LNCaP clone FGC (cell line): Measurements from ENCODE around the gene LALBA.

Experiments used
- DNase-seq: peaks from one replicate; pipeline ENCODE4 v3.0.0-alpha.2; 2011; ENCODE audit warnings: low read depth
- H3K4me3 ChIP-seq: 2 replicates; pipeline ENCODE4 v1.5.1; 2011; ENCODE audit warnings: mild to moderate bottlenecking, low read depth, low read length, control low read depth
- TF ChIP-seq, protein P1 (sequence below): IDR thresholded peaks from 2 replicates; pipeline ENCODE4 v1.5.1; 2012; ENCODE audit warnings: mild to moderate bottlenecking; ENCODE audit not compliant: control insufficient read depth, insufficient read depth; ENCODE audit errors: extremely low read depth

LALBA gene

DNA sequence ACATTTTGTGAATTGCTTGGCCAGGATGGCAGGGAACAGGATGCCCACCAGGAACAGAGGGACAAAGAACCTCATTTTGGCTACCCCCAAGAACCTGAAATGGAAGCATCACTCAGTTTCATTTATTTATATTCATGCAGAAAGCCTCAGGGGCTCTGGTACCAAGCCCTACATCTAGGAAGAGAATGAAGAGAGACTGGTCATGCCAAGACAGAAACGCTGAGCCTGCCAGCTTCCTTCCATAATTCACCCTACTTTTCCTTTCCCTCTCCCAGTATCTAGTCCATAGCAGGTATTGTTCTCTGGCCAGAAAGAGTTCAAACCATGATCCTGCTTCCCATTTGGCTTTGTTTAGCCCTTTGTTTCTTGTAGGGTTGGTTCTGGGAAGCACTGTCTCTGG, at the start of gene LALBA:
Gene LALBA, minus strand, starts transcription at position 101 of the 400 bp plus-strand sequence. Its CDS starts 26 bp downstream, at position 75.
- no peak for DNase-seq
- H3K4me3 ChIP-seq, result no peak within 1 kb of the TSS
- TF ChIP-seq, protein P1, sequence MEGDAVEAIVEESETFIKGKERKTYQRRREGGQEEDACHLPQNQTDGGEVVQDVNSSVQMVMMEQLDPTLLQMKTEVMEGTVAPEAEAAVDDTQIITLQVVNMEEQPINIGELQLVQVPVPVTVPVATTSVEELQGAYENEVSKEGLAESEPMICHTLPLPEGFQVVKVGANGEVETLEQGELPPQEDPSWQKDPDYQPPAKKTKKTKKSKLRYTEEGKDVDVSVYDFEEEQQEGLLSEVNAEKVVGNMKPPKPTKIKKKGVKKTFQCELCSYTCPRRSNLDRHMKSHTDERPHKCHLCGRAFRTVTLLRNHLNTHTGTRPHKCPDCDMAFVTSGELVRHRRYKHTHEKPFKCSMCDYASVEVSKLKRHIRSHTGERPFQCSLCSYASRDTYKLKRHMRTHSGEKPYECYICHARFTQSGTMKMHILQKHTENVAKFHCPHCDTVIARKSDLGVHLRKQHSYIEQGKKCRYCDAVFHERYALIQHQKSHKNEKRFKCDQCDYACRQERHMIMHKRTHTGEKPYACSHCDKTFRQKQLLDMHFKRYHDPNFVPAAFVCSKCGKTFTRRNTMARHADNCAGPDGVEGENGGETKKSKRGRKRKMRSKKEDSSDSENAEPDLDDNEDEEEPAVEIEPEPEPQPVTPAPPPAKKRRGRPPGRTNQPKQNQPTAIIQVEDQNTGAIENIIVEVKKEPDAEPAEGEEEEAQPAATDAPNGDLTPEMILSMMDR, result no peak

DNA sequence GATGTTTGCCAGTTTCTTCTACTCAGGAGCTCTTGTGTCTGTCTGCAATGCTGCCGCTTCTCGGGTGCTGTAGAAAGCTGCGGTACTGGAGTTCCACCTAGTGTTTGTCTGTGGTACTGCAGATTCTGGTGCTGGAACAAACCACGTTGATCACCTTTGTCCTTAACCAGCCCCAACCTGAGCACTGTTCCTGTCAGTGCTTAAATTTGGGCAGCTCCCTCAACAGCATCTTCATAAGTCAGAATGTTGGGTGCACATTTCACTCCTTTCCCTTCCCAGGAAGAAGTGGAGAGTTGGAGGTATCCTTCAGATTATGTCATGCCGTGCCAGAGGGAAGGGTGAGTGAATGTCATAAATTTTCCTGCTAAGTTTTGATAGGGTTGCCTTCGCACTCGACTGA, 48.7 kb upstream of the LALBA start:
- TF ChIP-seq, protein P1, result peak; percentile 96
- no peak overlapping the region for H3K4me3 ChIP-seq

DNA sequence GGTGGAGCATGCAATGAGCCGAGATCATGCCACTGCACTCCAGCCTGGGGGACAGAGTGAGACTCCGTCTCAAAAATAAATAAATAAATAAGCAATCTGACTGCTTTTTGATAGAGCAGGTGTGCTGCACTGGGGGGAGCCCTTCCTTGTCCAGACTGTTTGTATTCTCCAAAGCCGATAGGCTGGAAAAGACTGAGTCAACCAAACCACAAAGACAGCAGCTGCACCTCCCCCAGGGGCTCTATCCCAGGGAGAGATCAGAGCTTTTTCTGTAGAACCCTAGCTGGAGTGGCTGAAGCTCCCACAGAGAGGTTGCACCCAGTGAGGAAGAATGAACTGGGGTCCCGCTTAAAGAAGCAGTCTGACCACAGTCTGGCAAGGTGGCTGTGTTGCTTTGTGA, 45.8 kb upstream of the LALBA start:
- no peak for DNase-seq
- H3K4me3 ChIP-seq, result no peak overlapping the region
- TF ChIP-seq, protein P1, result no peak

More for the DNA sequence above, 48.7 kb upstream of the LALBA start:
- DNase-seq, result peak; percentile 46

- TF ChIP-seq, protein P1, result no peak
- no peak for DNase-seq
- H3K4me3 ChIP-seq, result no peak overlapping the region
These were observed 43.5 kb upstream of the LALBA start for GRCh38 chr12:48613321-48613720.

GRCh38 chr12:48602192-48602989, 32.5 kb upstream of the LALBA start:
- TF ChIP-seq, protein P1, result no peak
- DNase-seq, result no peak
- no peak overlapping the region for H3K4me3 ChIP-seq

- no peak overlapping the region for H3K4me3 ChIP-seq
- TF ChIP-seq, protein P1, result no peak
- DNase-seq, result no peak
These were observed 31.3 kb upstream of the LALBA start for GRCh38 chr12:48601013-48601756.
